GM19025 (cell line): ENCODE results near the gene EPB41.
"Not testable (repeated sequence)": the region's sequence is repeated elsewhere in the genome, so short reads cannot be mapped to it uniquely, and the experiment has no call there.

Source experiments
- ATAC-seq: cut with Tn5 transposase; IDR thresholded peaks from one replicate; pipeline ENCODE4 v1.9.1; 2021; ENCODE audit warnings: mild to moderate bottlenecking, low read depth, moderate library complexity; ENCODE audit not compliant: unreplicated experiment

EPB41 gene

GRCh38 chr1:29092704-29093103 is 178.3 kb downstream of the EPB41 start:
- ATAC-seq, result not testable (repeated sequence)

GRCh38 chr1:29094433-29094832 is 180.1 kb downstream of the EPB41 start:
- no peak for ATAC-seq

- no peak for ATAC-seq
Measured at GRCh38 chr1:29094954-29095353, 180.6 kb downstream of the EPB41 start.

DNA sequence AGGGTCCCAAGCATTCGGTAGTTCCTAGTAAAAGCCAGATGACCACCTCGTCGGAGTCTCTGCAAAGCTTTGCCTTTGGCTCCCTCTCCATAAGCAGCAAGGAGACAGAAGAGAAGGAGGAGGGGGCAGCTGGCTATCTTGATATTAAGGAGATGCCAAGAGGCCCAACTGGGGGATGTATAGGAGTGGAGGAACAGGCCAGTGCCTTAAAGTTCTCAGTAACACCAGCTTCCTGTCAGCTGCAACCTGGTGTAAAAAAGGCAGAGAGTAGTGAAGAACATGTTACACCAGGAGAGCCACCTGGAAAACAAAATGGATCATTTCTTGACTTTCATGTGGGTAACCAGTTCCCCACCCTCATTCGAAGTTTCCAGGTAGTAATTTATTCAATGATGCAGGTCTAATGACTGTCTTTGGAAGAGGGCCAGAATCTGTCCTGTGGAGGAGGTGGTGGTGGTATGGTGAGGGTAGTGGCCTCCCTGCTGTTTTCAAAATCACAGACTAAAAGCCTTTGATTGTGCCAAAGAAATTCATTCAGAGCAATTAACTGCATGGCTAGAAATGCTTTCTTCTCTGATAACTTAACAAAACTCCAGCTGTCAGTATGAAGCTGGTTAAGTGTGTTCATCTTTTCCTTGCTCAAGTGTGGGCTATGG is 182.0 kb downstream of the EPB41 start:
- ATAC-seq, result no peak

DNA sequence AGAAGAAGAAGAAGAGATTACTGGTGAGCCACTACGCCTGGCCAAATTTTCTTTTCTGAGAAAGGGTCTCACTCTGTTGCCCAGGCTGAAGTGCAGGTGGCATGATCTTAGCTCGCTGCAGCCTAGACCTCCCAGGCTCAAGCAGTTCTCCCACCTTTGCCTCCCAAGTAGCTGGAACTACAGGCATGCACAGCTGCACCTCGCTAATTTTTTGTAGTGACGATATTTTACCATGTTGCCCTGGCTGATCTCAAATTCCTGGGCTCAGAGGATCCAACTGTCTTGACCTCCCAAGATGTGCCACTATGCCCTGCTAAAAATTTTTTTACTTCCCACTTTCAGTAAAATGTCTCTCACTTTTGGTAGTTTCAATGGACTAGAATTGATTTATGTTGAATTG is 184.9 kb downstream of the EPB41 start:
- no peak for ATAC-seq

DNA sequence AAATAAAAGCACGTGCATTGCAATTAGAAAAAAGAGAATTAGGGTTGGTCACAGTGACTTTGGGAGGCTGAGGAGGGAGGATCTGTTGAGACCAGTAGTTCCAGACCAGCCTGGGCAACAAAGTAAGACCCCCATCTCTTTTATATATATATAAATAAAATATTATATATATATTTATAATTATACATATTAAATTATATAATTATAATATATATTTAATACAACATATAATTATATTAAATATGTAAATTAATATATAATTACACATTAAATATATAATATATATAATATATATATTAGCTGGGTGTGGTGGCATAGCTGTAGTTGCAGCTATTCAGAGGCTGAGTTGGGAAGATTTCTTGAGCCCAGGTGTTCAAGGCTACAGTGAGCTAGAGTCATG is 186.1 kb downstream of the EPB41 start:
- no peak for ATAC-seq

GRCh38 chr1:29105822-29106221 is 191.5 kb downstream of the EPB41 start:
- no peak for ATAC-seq

DNA sequence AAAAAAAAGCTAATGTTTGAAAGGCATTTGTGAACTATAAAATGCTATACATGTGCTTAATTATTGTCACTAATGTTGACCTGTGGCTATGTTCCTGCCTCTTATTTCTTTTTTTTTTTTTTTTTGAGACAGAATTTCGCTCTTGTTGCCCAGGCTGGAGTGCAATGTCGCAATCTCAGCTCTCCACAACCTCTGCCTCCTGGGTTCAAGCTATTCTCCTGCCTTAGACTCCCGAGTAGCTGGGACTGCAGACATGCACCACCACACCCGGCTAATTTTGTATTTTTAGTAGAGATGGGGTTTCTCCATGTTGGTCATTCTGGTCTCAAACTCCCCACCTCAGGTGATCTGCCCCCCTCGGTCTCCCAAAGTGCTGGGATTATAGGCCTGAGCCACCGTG is 193.7 kb downstream of the EPB41 start:
- not testable (repeated sequence) for ATAC-seq

DNA sequence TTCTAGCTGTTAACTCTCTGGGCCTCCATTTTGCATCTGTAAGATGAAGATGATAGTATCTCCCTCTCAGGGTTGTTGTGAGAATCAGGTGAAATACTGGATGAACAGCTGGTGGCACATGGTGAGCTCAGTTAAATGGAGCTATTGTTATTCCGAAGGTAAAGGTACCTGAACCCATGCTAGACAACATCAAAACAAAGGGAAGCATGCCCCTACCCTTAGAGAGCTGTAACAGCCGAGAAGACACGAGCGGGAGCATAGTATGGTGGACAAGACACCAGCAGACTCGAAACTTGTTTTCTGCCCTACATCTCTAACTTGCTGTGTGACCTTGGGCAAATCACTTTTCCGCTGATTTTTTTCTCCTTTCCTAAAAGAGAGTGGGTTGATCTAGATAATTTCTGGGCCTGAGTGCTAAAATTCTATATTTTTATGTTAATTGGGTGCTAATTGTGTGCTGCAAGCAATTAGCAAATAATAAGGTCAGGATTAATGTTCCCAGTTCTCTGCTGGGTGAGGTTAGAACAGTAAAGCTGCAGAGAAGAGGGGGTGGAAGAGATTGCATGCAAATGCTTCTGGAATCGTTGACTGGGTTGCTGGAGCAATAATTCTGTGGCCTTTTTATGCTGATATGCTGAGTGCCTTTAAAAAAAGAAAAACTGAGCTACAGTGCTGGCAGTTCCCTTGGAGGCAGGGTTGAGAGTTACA is 198.5 kb downstream of the EPB41 start:
- ATAC-seq, result no peak

- ATAC-seq, result no peak
Measured at GRCh38 chr1:29113413-29114117, 199.2 kb downstream of the EPB41 start.

- no peak for ATAC-seq
Measured at GRCh38 chr1:29114654-29115053, 200.3 kb downstream of the EPB41 start.

DNA sequence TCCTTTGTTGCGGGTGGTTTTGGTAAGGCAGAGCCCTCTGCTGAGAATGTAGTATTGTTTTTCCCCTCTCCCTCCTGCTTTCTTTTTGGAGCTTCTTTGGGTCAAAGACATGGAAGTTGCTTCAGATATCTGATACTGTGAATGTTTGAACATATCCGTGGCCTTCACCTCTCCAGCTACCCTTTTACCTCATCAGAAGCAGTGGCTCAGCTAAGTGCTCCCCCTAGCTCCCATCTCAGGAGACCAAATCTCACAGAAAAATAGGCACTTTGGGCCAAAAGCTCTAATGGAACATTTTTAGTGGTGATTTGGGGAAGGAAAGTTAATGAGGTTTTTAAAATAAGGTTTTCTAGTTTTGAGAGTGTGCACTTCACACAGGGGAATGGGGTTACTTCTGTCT is 203.0 kb downstream of the EPB41 start:
- ATAC-seq, result no peak

GRCh38 chr1:29119121-29119929 is 205.0 kb downstream of the EPB41 start:
- no peak for ATAC-seq

- no peak for ATAC-seq
Measured at GRCh38 chr1:29120367-29120766, 206.0 kb downstream of the EPB41 start.

DNA sequence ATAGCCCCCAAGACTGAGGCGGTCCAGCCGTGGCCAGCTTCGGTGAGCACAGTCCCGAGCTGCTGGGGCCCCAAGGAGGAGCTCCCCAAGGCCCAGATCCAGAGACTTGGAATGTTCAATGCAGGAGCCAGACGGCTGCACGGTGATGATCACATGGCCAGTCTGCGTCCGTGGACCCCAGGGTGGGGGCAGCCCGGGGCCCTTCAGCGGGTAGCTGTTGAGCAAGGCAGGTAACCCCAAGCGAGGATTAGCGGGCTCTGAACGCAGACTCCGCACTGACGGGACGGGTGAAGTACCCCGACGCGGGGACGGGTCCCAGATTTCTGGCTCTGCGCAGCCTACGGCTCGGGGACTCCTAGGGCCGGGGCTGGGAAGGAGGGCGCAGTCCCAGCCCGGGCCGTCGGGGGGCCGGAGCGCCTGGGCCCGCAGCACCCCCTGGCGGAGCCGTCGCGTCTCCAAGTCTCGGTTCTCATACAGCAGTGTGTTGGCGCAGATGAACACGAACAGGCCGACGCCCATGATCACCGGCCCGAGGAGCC is 206.6 kb downstream of the EPB41 start:
- no peak for ATAC-seq

- no peak for ATAC-seq
Measured at GRCh38 chr1:29121516-29121935, 207.2 kb downstream of the EPB41 start.

GRCh38 chr1:29121936-29122681 is 207.7 kb downstream of the EPB41 start:
- no peak for ATAC-seq

DNA sequence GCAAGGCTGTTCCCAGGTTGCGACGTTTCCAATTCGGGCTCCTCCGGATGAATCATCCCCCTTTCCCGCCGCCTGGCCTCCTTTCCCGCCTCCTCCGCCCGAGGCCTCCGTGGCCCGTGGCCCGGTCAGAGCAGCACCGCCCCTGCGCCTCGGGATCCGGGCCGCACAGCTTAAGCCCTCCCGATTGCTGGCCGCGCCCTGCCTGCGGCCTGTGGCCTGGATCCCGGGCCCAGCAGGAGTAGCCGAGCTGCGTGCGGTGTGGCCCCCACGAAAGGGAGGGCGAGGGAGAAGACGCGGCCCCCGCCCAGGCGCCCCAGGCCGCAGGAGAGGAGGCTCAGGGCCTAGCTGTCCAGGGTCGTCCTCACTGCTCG is 208.3 kb downstream of the EPB41 start:
- no peak for ATAC-seq

- no peak for ATAC-seq
Measured at GRCh38 chr1:29123053-29123886, 208.9 kb downstream of the EPB41 start.
